Dermis blood vessel endothelial cell (primary cell): ENCODE measurements around the gene GMNN. TPM values are rescaled to one million over a fixed set of nuclear protein-coding genes. Genes with fewer than 3 reads are reported as not detected.

Experiments used
- DNase-seq: peaks from one replicate; pipeline ENCODE4 v3.0.0; 2010
- total RNA-seq: library from RNA; depleted of rRNA; stranded (reverse); fragments of >200 nt; gene quantifications from 2 replicates; pipeline ENCODE4 v1.2.3, GENCODE V29; 2014

The GMNN gene
- total RNA-seq, 1 donor from 2014 or later, result 20.8 TPM

DNA sequence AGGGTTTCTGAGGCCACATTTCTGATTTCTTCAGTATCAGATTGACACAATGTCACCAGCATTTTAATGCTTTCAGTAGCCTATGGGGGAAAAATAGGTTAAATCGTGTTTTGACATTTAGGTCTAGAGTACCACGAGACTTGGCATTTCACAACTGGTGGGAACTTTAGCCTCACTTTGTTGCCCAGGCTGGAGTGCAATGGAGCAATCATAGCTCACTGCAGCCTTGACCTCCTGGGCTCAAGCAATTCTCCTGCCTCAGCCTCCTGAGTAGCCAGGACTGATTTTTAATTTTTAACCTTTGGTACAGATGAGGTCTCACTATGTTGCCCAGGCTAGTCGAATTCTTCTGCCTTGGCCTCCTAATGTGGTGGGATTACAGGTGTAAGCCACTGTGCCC, 35.0 kb downstream of the GMNN start:
- no peak for DNase-seq

GRCh38 chr6:24818346-24818745, 43.6 kb downstream of the GMNN start:
- DNase-seq, result no peak

DNA sequence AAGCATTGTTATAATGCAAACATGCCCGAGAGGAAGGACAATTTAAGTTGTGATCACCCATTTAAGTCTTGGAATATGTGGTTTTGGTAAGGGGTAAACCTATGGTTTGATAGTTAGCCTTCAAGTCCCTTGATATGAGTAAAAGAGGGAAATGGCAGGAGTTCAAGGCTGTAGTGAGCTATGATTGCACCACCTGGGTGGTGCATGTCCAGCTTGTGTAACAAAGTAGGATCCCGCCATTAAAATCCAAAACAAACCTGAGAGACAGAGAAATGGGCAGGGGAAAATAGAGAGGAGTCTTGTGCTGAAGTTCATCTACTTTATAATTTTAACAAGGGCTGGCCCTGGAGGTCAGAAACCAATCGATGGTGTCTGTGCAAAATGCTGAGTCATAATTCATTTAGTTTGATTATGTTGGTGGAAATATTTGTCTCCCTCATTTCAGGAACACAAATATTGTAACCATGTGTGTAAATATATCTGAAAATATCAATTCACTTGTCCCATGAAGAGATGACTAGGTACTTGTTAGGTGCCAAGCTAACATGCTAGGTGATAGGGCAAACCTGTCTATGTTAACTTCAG, 47.2 kb downstream of the GMNN start:
- DNase-seq, result no peak

GRCh38 chr6:24822696-24823095, 48.0 kb downstream of the GMNN start:
- no peak for DNase-seq

- no peak for DNase-seq
These were observed 48.4 kb downstream of the GMNN start for GRCh38 chr6:24823185-24823584.

DNA sequence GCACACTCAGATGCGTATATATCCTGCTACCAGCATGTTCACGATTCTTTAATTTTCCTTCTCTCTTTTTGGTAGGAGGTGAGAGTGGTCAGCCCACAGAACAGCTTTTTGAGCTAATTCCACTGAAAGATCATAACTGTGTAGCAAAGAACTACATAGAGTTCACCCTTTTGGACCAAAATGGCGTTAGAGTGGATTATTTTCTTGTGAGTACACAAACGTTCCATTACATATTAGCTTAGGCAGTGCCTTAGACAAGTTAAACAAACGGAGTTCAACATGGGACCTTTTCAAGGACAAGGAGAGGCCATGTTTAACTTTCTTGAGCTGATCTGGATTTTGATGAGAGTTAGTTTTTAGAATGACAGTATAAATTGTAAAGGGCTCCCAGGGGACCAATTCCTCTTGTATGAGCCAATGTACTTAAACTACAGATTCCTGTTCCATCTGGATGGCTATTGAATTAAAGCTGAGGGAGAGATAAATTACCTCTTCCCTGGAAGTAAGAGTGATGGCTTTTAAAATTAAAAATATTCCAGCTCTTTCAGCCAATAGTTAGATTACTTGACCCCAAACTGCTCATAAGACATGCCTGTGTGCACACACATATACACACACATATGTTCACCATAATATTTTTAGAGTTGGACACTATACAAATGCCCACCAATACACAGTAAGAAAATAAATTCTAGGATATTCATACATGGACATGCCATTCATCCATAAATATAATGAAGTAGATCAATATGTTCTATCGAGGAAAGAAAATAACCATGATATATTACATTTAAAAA, 49.6 kb downstream of the GMNN start:
- DNase-seq, result no peak

DNA sequence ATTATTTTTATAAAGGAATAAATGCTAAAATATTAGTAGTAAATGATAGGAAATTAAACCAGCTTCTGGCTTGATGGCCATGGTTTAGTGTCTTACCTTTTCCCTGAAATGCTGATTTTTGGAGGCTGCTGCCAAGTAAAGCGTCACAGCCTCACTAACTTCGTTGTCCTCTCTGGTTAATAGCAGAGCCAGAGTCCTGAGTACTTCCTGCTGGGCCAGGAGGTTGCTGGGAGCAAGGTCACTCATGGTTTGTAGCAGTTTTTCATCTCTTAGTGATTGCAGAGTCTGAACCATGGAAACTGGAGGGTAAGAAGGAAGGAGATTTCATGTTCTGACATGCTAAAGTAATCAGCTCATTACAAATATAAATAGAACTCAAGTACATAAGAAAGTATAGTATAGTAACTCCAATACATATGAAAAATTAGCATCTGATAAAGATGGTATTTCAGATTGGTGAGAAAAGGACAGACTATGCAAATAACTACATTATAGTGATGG, 50.4 kb downstream of the GMNN start:
- no peak for DNase-seq

GRCh38 chr6:24827162-24827561, 52.4 kb downstream of the GMNN start:
- no peak for DNase-seq

- no peak for DNase-seq
These were observed 53.2 kb downstream of the GMNN start for GRCh38 chr6:24827970-24828369.

- DNase-seq, result no peak
These were observed 54.9 kb downstream of the GMNN start for GRCh38 chr6:24829657-24830056.

- DNase-seq, result no peak
These were observed 57.3 kb downstream of the GMNN start for GRCh38 chr6:24831771-24832716.

DNA sequence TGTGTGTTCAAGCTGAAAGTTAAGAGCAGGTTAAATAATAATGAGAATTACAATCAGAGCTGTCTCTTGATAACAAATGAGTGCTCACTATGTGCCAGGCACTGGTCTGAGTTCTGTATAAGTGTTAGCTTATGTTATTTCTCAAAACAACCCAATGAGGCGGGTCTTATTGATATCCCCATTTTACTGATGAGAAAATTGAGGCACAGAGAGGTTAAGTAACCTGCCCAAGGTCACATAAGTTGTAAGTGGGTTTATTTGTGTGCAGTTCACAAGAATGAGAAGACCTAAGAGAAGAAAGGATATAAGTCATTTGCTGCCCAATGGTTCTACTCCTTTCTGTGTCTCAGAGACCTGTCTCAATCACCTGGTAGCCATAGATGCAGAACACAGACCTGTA, 58.1 kb downstream of the GMNN start:
- no peak for DNase-seq

GRCh38 chr6:24833711-24834386, 59.1 kb downstream of the GMNN start:
- no peak for DNase-seq

Other genes starting within 250 kb of the GMNN start
- gene KIAA0319, start 128.7 kb upstream of the GMNN start, total RNA-seq, result 0.05 TPM in 1 of 2 replicates, not detected in the other
- 27.2 and 35.6 TPM in 2 replicates for gene TDP2, start 108.0 kb upstream of the GMNN start, total RNA-seq
- gene ACOT13, start 107.9 kb upstream of the GMNN start, total RNA-seq, result 3.7 and 9.2 TPM in 2 replicates
- 111 and 205 TPM in 2 replicates for gene C6orf62, start 55.8 kb upstream of the GMNN start, total RNA-seq
- gene ARMH2, start 24.0 kb downstream of the GMNN start, total RNA-seq, result not detected in 2 replicates
- under 0.01 TPM in 1 of 2 replicates, not detected in the other for gene RIPOR2, start 161.0 kb downstream of the GMNN start, total RNA-seq